Activated naive CD8-positive, alpha-beta T cell treated with anti-CD3 and anti-CD28 coated beads, Interleukin-2, amount 50 U/mL, for 24 hours (primary cell): ENCODE measurements around the gene FAHD1.
"Not testable (repeated sequence)": the region's sequence is repeated elsewhere in the genome, so short reads cannot be mapped to it uniquely, and the experiment has no call there.

Experiments
- ATAC-seq: fragments of 150-1000 bp; cut with Tn5 transposase; one replicate; pipeline ENCODE4 v1.10.0; 2021
- DNase-seq: peaks from one replicate; pipeline ENCODE4 v3.0.0; 2021
- H3K27ac Mint-ChIP-seq: one replicate; pipeline ENCODE4 v1.8.0; 2021; ENCODE audit warnings: mild to moderate bottlenecking, mixed read lengths
- H3K27me3 Mint-ChIP-seq: one replicate; pipeline ENCODE4 v1.8.0; 2021; ENCODE audit warnings: mixed read lengths
- H3K36me3 Mint-ChIP-seq: one replicate; pipeline ENCODE4 v1.8.0; 2021; ENCODE audit warnings: low read depth, mixed read lengths
- H3K4me1 Mint-ChIP-seq: one replicate; pipeline ENCODE4 v1.8.0; 2021; ENCODE audit warnings: mixed read lengths
- H3K4me3 Mint-ChIP-seq: one replicate; pipeline ENCODE4 v1.8.0; 2021; ENCODE audit warnings: mild to moderate bottlenecking, moderate library complexity, mixed read lengths
- H3K9me3 Mint-ChIP-seq: one replicate; pipeline ENCODE4 v1.8.0; 2021; ENCODE audit warnings: mixed read lengths

Gene FAHD1

DNA sequence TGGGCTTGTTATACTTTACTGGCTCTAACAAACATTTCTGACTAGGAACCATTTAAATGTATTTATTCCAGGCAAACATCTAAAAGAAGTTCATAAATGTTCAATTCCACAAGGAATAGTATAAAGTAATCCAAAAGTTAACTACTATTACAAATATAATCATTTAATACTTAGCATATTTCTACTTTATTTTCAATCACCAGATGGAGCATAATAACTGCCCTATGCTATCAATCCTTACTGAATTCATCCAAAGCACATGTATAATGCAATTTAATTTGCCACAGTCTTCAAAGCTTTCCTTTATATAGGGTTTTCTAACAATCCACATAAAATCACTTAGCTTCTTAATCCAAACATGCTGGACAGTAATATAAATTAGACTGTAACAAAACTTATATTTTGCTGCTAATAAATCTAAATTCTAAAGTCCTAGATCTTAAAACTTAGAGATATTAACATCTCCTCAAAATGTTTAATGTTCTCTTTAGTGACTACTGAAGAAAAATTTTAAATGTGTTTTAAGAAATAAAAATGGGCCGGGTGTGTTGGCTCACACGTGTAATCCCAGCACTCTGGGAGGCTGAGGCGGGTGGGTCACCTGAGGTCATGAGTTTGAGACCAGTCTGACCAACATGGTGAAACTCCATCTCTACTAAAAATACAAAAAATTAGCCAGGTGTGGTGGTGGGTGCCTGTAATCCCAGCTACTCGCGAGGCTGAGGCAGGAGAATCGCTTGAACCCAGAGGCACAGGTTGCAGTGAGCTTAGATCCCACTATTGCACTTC lies 39.1 kb downstream of the FAHD1 start:
- Mint-ChIP-seq H3K4me1 (no peaks in the 10 kb centered on the region), H3K4me3 (no peak overlapping the region), H3K27ac (no peak overlapping the region), H3K9me3 (no peaks in the 10 kb centered on the region), H3K36me3 (no peaks in the 10 kb centered on the region), H3K27me3 (peaks cover 13% of the 10 kb centered on the region)
- no peak for DNase-seq
- ATAC-seq: no peak

GRCh38 chr16:1870365-1871082 lies 43.5 kb downstream of the FAHD1 start:
- Mint-ChIP-seq H3K27ac (no peak overlapping the region), H3K9me3 (no peaks in the 10 kb centered on the region), H3K27me3 (peaks cover 16% of the 10 kb centered on the region), H3K4me1 (peaks cover 5% of the 10 kb centered on the region), H3K4me3 (no peak overlapping the region), H3K36me3 (no peaks in the 10 kb centered on the region)
- DNase-seq (no peak), ATAC-seq (no peak)

DNA sequence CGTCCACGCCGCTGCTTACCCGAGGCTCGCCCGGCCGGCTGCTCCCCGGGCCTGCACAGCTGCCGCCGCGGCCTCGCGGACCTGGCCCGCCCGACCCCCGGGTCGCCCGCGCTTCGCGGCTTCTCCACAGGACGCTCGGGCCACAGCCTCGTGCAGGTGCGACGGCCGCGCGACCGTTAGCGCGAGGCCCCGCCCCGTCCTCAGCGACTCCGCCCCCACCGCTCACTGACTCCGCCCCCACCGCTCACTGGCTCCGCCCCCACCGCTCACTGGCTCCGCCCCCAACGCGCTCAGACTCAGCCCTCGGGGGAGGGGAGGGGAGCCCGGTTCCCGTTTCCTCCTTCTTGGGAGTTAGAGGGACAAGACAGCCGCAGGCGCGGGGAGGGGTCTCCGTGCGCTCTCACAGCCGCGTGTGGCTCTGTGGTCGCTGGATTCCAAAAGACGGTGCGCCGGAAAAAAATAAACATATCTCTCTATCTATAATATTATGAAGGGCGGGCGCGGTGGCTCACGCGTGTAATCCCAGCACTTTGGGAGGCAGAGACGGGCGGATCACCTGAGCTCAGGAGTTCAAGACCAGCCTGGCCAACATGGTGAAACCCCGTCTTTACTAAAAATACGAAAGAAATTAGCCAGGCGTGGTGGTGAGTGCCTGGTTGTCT lies 45.1 kb downstream of the FAHD1 start, which contains the start of gene MEIOB:
MEIOB (minus strand) TSS at position 191 of the 662 bp plus-strand sequence. CDS start 3,989 bp downstream, outside the sequence.
- ATAC-seq: peak; percentile 40
- no peak within 1 kb of the TSS for H3K27ac Mint-ChIP-seq
- no peaks in the 10 kb centered on the region for H3K36me3 Mint-ChIP-seq
- DNase-seq: peak; percentile 46
- peaks cover 19% of the 10 kb centered on the region for H3K27me3 Mint-ChIP-seq
- peak within 1 kb of the TSS; percentile 66 for H3K4me3 Mint-ChIP-seq
- H3K9me3 Mint-ChIP-seq: no peaks in the 10 kb centered on the region
- peaks cover 5% of the 10 kb centered on the region for H3K4me1 Mint-ChIP-seq

DNA sequence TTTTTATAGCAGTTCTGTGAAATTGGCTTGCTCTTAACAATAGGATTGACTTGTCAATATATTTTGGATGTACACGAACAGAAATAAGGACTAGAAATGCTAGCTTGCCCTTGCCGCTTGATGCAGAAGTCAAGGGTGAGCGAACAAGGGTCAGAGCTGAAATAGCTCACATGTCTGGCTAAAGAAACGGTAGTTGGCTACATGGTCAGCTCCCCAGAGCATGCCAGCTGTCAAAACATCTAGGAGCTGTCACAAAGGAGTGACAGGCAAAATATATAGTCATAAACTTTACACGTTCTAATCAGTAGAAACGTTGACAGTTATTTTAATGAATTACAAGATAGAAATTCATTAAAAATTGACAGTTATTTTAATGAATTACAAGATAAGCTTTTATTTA lies 47.8 kb downstream of the FAHD1 start:
- no peak for DNase-seq
- Mint-ChIP-seq H3K27ac (no peak overlapping the region), H3K27me3 (peaks cover 29% of the 10 kb centered on the region)

DNA sequence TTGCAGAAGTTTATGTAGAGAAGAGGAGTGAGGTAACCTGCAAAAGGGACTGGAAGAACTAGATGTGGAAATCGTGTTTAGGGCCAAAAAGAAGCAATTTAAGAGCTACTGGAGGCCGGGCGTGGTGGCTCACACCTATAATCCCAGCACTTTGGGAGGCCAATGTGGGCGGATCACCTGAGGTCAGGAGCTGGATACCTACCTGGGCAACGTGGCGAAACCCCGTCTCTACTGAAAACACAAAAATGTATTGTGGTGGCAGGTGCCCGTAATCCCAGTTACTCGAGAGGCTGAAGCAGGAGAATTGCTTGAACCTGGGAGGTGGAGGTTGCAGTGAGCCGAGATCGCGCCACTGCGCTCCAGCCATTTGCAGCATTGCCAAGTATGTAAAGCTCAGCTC lies 49.1 kb downstream of the FAHD1 start:
- not testable (repeated sequence) for H3K27ac Mint-ChIP-seq, H3K4me1 Mint-ChIP-seq, ATAC-seq, H3K36me3 Mint-ChIP-seq, H3K4me3 Mint-ChIP-seq, DNase-seq, H3K9me3 Mint-ChIP-seq
- peaks cover 29% of the 10 kb centered on the region for H3K27me3 Mint-ChIP-seq

More for the DNA sequence above, 47.8 kb downstream of the FAHD1 start:
- no peak for ATAC-seq
- H3K36me3 Mint-ChIP-seq: no peaks in the 10 kb centered on the region
- no peaks in the 10 kb centered on the region for H3K9me3 Mint-ChIP-seq
- H3K4me1 Mint-ChIP-seq: peaks cover 5% of the 10 kb centered on the region
- H3K4me3 Mint-ChIP-seq: no peak overlapping the region

GRCh38 chr16:1876468-1876867 lies 49.5 kb downstream of the FAHD1 start:
- H3K27me3 Mint-ChIP-seq: peaks cover 29% of the 10 kb centered on the region
- H3K27ac Mint-ChIP-seq: no peak overlapping the region
- DNase-seq (no peak), ATAC-seq (no peak)
- no peak overlapping the region for H3K4me3 Mint-ChIP-seq
- peaks cover 5% of the 10 kb centered on the region for H3K4me1 Mint-ChIP-seq
- H3K36me3 Mint-ChIP-seq: no peaks in the 10 kb centered on the region
- no peaks in the 10 kb centered on the region for H3K9me3 Mint-ChIP-seq

DNA sequence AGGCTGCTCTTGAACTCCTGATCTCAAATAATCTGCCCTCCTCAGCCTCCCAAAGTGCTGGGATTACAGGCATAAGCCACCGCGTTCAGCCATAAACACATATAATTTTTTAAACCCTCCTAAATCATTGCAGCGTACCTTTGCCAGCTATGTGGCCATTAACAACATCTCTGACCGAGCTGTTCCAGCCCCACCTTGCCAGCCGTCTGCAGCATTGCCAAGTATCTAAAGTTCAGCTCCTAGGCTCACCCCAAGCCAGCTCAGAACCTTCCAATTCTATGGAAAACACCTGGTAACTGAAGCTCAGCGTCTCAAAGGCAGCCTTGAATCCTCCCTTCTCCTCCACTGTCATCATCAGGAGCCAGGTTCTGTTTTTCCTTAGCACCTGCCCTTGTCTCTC lies 50.1 kb downstream of the FAHD1 start:
- Mint-ChIP-seq H3K27ac (no peak overlapping the region), H3K27me3 (peaks cover 28% of the 10 kb centered on the region), H3K4me3 (no peak overlapping the region), H3K36me3 (no peaks in the 10 kb centered on the region), H3K4me1 (peaks cover 5% of the 10 kb centered on the region), H3K9me3 (no peaks in the 10 kb centered on the region)
- no peak for ATAC-seq
- no peak for DNase-seq

GRCh38 chr16:1877804-1878203 lies 50.8 kb downstream of the FAHD1 start:
- Mint-ChIP-seq H3K27ac (no peak overlapping the region), H3K27me3 (peaks cover 22% of the 10 kb centered on the region), H3K9me3 (no peaks in the 10 kb centered on the region), H3K36me3 (no peaks in the 10 kb centered on the region), H3K4me1 (no peaks in the 10 kb centered on the region), H3K4me3 (no peak overlapping the region)
- DNase-seq: no peak
- ATAC-seq: no peak

- H3K9me3 Mint-ChIP-seq: no peaks in the 10 kb centered on the region
- no peak overlapping the region for H3K4me3 Mint-ChIP-seq
- H3K27ac Mint-ChIP-seq: no peak overlapping the region
- no peaks in the 10 kb centered on the region for H3K4me1 Mint-ChIP-seq
- peaks cover 20% of the 10 kb centered on the region for H3K27me3 Mint-ChIP-seq
- H3K36me3 Mint-ChIP-seq: no peaks in the 10 kb centered on the region
- DNase-seq (no peak), ATAC-seq (no peak)
Measured at GRCh38 chr16:1878256-1878655, 51.2 kb downstream of the FAHD1 start.
